Mucosa of gallbladder (tissue), 1 donor: ENCODE results near the gene MFSD11. TPM values are rescaled to one million over a fixed set of nuclear protein-coding genes. Genes with fewer than 3 reads are reported as not detected.
"Not testable (repeated sequence)": the region's sequence is repeated elsewhere in the genome, so short reads cannot be mapped to it uniquely, and the experiment has no call there.

Experiments
- DNase-seq: peaks from one replicate; pipeline ENCODE4 v3.0.0-alpha.2; 2020; ENCODE audit warnings: low spot score
- total RNA-seq: library from RNA; stranded (reverse); gene quantifications from one replicate; pipeline ENCODE4 v1.2.1, GENCODE V29; 2021
- donor health status: DM: no; HTN: no; CAD: no.

Gene MFSD11
- total RNA-seq, 1 donor from 2014 or later: 21.1 TPM

GRCh38 chr17:76797241-76797840 is 59.4 kb downstream of the MFSD11 start:
- DNase-seq: no peak

DNA sequence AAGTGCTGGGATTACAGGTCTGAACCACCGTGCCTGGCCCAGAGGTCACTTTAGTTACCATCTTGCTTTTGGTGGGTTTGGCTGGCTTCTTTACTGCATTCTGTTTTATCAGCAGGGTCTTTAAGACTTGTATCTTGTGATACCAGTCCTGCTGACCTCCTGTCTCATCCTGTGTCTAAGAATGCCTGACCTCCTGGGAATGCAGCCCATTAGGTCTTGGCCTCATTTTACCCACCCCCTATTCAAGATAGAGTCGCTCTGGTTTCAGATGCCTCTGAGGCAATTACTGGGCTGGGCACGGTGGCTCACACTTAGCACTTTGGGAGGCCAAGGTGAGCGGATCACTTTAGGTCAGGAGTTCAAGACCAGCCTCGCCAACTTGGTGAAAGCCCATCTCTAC is 63.8 kb downstream of the MFSD11 start:
- no peak for DNase-seq

GRCh38 chr17:76805319-76805718 is 67.4 kb downstream of the MFSD11 start:
- no peak for DNase-seq

GRCh38 chr17:76806151-76806550 is 68.2 kb downstream of the MFSD11 start:
- not testable (repeated sequence) for DNase-seq

DNA sequence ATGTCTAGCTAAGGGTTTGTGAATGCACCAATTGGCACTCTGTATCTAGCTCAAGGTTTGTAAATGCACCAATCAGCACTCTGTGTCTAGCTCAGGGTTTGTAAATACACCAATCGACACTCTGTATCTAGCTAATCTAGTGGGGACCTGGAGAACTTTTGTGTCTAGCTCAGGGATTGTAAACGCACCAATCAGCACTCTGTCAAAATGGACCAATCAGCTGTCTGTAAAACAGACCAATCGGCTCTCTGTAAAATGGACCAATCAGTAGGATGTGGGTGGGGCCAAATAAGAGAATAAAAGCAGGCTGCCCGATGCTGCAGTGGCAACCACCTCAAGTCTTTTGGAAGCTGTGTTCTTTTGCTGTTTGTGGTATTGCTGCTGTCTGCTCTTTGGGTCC is 68.8 kb downstream of the MFSD11 start:
- DNase-seq: not testable (repeated sequence)

- no peak for DNase-seq
These were observed 70.4 kb downstream of the MFSD11 start for GRCh38 chr17:76808326-76808725.

GRCh38 chr17:76810956-76811355 is 73.0 kb downstream of the MFSD11 start:
- DNase-seq: no peak

DNA sequence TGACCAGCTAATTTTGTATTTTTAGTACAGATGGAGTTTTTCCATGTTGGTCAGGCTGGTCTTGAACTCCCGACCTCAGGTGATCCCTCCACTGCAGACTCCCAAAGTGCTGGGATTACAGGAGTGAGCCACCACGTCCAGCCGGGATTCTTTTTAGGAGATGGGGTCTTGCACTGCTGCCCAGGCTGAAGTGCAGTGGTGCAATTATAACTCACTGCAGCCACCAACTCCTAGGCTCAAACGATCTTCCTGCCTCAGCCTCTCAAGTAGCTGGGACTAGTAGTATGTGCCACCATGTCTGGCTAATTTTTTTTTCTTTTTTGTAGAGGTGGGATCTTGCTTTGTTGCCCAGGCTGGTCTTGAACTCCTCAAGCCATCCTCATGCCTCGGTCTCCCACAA is 73.9 kb downstream of the MFSD11 start:
- no peak for DNase-seq

- DNase-seq: no peak
These were observed 74.3 kb downstream of the MFSD11 start for GRCh38 chr17:76812263-76812662.

DNA sequence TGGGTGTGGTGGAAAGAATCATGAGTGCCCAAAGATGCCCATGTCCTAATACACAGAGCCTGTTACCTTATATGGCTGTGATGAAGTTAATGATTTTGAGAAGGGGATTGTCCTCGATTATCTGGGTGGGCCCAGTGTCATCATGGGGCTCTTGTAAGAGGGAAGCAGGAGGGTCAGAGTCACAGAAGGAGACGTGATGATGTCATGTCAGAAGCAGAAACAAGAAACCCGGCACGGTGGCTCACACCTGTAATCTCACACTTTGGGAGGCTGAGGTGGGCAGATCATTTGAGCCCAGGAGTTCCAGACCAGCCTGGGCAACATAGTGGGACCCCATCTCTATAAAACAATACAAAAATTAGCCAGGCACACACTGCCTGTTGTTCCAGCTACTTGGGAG is 75.0 kb downstream of the MFSD11 start:
- DNase-seq: no peak

- DNase-seq: not testable (repeated sequence)
These were observed 78.1 kb downstream of the MFSD11 start for GRCh38 chr17:76815907-76816589.

GRCh38 chr17:76816590-76817135 is 78.7 kb downstream of the MFSD11 start:
- no peak for DNase-seq

DNA sequence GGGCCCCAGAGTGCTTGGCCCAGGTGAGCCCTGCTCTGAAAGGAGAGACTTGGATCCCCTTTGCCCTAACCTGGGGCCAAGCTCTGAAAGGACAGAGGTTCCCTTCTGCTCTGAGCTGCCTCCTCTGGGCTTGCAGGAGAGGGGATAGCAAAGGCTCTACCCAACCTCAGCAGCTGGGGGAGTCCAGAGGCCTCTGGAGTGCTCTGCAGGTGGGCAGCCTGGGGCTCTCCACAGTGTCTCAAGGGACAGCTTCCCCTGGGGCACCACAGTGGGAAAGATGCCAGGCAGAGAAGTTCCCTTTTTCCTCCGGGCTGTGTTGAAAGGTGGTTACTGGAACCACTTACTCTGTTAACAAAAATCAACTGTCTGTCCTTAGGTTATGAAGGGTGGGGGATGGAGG is 82.1 kb downstream of the MFSD11 start:
- no peak for DNase-seq

- no peak for DNase-seq
These were observed 82.6 kb downstream of the MFSD11 start for GRCh38 chr17:76820561-76820960.

GRCh38 chr17:76822184-76822778 is 84.4 kb downstream of the MFSD11 start:
- no peak for DNase-seq

- DNase-seq: no peak
These were observed 86.2 kb downstream of the MFSD11 start for GRCh38 chr17:76824093-76824492.

DNA sequence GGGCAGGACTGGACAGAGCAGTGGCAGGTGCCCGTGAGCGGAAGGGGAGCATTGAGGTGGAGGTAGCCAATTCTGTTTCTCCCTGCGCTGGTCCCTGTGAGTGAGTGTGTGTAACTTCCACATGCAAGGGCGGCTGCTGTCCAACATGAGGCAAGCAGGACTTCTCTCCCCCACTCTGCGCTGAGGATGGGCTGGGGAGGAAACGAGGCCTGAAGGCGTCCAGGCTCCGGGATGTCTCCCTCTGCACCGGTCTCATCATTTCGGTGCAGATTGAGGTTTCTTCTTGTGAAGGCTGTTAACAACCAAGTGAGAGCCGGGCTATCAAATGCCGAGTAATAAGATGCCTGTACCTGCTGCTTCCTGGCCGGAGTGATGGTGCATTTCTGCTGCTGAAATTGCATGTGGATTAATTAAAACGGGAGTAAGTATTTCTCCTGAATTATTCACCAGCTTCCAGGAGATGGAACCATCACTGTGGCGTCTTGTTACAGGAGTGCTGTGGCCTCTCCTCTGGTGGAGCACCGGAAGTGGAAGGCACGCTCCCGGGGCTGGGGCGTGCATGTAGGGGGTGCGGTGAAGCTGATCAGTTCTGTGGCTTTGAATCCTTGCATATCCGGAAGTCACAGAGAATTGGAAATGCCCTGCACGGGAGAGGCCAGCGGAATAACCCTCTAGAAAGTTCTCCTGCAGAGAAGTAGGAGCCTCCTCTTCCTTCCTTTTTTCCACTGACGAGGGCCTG is 88.6 kb downstream of the MFSD11 start:
- DNase-seq: no peak

- DNase-seq: no peak
These were observed 89.8 kb downstream of the MFSD11 start for GRCh38 chr17:76827736-76828135.
